H4 (cell line): Measurements from ENCODE around the gene C2CD2. TPM values are rescaled to one million over a fixed set of nuclear protein-coding genes. Genes with fewer than 3 reads are reported as not detected.

Source experiments
- DNase-seq: peaks from one replicate; pipeline ENCODE4 v3.0.0-alpha.2; 2015; ENCODE audit warnings: low spot score
- total RNA-seq: library from RNA; depleted of rRNA; stranded (reverse); fragments of >200 nt; shearing (Covaris generic); gene quantifications from 2 replicates; pipeline ENCODE4 v1.2.3, GENCODE V29; 2014; rRNA removed

C2CD2 gene
- total RNA-seq, 1 experiment from 2014 or later: 15.7 TPM

DNA sequence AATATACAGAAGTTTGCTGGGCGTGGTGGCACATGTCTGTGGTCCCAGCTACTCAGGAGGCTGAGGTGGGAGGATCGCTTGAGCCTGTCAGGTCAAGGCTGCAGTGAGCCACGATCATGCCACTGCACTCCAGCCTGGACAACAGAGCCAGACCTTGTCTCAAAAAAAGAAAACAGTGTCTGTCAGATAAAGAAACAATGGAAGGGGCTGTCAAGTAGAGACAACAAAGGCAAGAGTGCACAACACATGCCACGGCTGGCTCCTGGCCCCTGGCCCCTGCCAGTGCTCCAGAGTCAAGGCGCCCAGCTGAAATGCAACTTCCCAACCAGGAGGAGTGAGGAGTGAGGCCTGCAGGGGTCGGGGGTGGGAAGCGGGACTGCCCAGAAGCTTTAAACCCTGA, 107.3 kb downstream of the C2CD2 start:
- DNase-seq: no peak

DNA sequence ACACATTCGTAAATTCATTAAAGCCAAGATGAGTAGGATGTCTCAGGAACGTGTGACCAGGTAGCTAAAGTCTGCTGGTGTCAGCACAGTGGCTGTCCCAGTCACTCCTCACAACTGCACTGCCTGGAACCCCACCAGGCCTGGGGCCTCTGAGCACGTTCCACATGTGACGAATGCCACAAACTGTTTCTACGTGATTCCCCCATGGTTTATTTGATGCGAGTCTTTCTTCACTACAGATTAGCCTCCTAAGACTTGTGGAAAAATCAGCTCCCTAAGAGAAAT, 107.8 kb downstream of the C2CD2 start:
- DNase-seq: no peak

DNA sequence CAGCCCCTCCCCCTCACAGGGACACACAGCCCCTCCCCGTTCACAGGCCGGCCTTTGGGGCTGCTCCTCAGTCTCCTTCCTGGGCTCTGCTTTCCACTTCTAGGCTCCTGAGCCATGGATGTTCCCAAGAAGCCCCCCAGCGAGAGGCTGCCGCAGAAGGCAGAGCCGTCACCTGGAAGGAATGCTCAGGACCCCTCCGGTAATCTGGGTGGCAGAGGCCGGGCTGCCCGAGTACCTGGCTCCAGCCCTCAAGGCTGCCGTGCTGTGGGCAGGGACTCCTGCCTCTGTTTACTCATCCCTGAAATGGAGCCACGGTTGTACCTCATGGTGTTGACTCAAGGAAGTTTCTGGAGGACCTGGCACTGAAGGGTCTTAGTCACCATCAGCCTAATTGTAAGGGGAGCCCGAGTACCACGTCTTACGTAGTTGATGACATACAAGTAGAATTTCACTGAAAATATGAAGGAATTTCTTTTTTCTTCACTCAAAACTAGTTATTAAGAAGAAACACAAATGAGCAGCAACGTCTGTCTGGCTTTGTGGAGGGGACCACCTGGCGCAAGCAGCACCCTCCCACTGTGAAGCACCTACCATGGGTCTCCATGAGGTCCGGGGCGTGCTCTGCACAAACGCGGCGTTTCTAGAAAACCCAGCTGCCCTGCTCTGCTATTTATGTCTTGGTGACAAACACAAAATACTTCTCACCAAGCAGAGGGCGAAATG, 108.3 kb downstream of the C2CD2 start:
- no peak for DNase-seq

DNA sequence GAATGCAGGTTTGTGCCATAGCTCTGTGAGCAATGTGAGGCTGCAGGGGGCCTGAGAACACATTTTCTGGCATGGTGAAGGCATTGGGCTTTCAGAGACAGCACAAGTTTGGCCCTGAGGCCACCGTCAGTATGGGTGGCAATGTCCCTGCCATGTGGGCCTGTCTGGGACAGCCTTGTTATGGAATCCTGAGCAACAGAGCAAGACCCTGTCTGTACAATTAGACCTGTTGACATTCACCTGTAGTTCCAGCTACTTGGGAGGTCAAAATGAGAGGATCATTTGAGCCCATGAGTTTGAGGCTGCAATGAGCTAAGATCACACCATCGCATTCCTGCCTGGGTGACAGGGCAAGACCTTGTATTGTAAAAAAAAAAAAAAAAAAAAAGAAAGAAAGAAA, 110.2 kb downstream of the C2CD2 start:
- DNase-seq: no peak

DNA sequence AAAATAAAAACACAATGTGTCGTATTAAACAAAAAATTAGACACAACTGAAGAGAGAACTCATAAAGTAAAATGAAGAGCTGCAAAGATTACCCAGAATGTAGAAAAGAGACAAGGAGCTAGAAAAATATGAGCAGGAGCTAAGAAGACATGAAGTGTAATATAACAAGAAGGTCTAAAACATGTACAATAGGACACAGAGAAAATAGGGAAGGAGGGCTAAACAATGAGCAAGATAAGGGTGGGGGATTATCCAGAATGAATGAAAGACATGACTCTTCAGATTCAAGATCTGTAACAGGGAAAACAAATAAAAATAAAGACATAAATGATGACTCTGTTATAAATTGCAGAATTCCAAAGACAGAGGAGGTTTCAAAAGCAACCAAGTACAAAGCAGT, 112.9 kb downstream of the C2CD2 start:
- no peak for DNase-seq

DNA sequence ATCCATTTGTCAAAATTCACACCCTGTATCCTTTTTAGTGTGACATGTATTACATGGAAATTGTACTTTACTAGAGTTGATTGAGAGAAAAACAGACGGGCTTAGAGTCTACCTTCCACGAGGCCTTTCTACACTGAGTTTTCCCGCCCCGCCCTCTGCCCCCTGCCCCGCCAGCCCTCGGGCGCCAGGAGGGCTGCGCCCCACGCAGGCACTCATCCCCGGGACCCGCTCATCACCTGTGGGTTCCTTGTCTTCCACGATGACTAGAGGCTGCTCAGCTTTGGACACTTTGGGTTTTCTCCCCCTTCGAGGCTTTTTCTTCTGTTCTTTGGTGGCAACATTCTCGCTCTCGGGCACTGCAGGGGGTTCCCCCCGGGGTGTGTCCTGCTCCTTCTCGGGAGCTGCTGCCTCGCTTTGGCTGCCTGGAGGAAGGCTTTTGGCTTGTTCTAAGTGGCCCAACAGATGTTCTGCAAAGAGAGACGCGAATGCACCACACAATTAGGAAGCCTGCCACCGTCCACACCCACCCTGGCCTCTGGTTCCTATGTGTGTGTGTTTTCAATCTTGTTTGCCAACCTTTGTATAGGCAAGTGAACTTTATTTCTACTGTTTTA, 114.3 kb downstream of the C2CD2 start:
- DNase-seq: no peak

DNA sequence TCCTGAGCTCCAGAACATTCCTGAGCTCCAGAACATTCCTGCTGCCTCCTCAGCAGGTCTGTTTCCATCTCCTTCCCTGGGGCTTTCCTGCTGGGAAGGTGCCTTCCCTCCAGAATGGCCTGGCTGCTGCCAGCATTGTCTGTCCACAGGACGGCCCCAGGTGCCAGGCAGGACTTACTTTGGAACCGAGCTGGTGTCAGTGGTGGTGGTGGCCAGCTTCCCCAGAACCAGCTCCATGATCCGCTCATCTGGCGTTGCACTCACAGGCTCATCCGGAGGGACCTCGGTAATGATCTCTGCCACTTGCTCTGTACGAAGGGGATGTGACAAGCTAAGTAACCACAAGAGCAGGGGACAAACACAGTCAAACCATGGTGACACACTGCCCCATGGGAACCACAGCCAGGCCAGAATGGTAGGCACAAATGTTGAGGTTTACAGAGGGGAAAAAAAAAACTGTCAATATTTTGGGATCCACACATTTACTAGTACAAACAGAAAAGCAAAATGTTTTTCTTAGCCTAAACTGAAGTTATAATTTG, 116.0 kb downstream of the C2CD2 start:
- no peak for DNase-seq

DNA sequence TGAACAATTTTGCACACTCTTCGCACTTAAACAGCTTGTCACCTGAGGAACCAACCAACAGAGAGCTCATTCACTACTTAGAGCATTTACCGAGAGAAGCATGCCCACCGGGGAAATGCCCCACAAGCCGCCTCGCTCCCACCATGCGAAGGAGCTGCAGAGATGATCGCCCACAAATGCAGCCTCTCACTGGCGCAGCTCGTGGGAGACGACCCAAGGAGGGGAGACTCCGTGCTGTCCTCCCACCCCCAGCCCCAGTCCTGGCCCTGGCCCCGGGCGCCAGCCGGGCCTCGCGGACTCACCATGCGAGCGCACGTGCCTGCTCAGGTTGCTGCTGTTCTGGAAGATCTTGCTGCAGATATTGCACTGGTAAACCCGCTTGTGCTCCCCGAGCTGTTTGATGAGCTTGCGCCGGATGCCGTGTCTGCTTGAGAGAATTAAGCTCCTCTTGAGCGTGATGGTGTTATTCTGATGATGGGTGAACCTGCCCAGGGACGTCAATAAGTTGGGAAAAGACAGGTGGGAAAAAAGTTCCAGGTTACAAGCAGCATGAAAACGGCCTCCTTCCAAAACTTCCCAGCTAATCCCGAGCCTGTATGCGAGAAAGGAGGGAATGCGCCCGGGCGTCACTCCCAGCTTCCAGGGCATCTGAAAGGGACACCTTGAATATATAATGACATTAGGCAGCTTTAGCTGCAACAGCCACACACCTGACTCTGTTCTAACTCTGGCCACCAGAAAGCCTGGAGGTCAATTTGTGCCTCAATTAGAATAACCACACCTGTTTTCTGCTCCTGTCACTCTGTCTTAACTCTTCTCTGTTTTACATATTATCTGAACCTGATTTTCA, 117.4 kb downstream of the C2CD2 start:
- DNase-seq: no peak

DNA sequence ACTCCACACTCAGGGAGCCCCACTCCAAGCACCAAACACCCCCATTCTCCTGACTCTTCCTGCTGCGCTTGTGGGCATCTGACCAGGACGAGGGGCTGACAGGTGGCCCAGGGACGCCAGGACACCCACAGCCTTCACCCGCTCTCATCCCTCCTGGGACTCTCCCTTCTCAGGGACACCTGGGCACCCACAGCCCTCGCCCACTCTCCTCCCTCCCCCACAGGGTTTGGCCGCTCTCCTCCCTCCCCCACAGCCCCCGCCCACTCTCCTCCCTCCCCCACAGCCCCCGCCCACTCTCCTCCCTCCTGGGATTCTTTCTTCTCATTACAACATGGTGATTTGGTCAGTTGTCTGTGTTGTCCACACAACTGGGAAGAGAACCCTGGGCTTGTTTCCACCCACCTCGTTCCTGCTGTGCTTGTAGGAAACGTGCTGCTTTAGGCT, 118.1 kb downstream of the C2CD2 start:
- no peak for DNase-seq

Other genes starting within 250 kb of the C2CD2 start
- gene RIPK4, start 187.0 kb downstream of the C2CD2 start, total RNA-seq: 16.5 and 19.8 TPM in 2 replicates
- 2.1 and 2.4 TPM in 2 replicates for gene PRDM15, start 74.7 kb downstream of the C2CD2 start, total RNA-seq
- 12.8 and 16.0 TPM in 2 replicates for gene ZBTB21, start 56.3 kb upstream of the C2CD2 start, total RNA-seq
- gene UMODL1, start 117.3 kb upstream of the C2CD2 start, total RNA-seq: not detected in 2 replicates